Measurements from ENCODE around the gene CABLES1. TPM values are rescaled to one million over a fixed set of nuclear protein-coding genes. Genes with fewer than 3 reads are reported as not detected.

Gene CABLES1
- total and polyA plus RNA-seq, 2 of the 4 experiments (the other 2 are of a cell fraction), result 4.7 to 5.7 TPM

DNA sequence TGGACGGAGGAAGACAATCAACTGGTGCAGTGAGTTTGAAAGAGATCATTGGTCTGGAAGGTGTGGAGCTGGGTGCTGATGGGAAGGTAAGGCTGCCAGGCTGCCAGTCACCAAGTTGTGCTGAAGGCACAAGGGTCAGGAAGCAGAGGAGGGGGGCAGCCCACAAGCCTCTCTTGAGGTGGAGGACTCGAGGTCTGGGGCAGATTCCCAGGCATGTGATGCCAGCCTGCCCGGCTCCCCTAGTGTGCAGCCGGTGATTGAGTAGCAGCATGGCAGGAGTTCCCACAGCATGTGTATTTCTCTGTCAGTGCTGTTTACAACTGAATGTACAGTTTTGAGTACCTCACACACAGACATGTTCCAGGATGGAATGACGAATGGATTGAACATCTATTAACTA lies 99.3 kb downstream of the CABLES1 start:
- Histone ChIP-seq H3K9me3 (ENCODE audit: control insufficient read depth, insufficient read depth, low read length) (no peaks in the 10 kb centered on the region), H3K36me3 (ENCODE audit: control insufficient read depth, insufficient read depth, low read length) (peaks cover 47% of the 10 kb centered on the region), H3K4me1 (ENCODE audit: control insufficient read depth, insufficient read depth, low read length) (peaks cover 16% of the 10 kb centered on the region), H3K27ac (ENCODE audit: insufficient read depth, low read length) (no peak overlapping the region), H2AK9ac (replicated peaks; ENCODE audit: low read depth, low read length, poor library complexity) (no peak overlapping the region), H3K27me3 (ENCODE audit: control insufficient read depth, insufficient read depth, low read length) (no peaks in the 10 kb centered on the region), H4K8ac (ENCODE audit: low read depth in 2 of 2, low read length in 2 of 2) (no peak overlapping the region), H3K79me1 (ENCODE audit: low read depth in 1 of 2, low read length in 2 of 2) (peaks cover 9 to 23% of the 10 kb centered on the region in 2 experiments; a peak in 2 of 4 replicates), H2BK15ac (ENCODE audit: low read depth, low read length) (no peak overlapping the region), H4K5ac (ENCODE audit: low read depth, low read length) (no peak overlapping the region), H3K4me3 (ENCODE audit: insufficient read depth, low read depth, low read length) (no peak overlapping the region), H3K14ac (replicated peaks; ENCODE audit: low read depth, low read length) (no peak overlapping the region), H3K4ac (ENCODE audit: low read depth, low read length) (no peak overlapping the region), H2AK5ac (ENCODE audit: low read depth, low read length) (no peak overlapping the region), H2BK5ac (ENCODE audit: low read depth, low read length, poor library complexity, severe bottlenecking) (no peak overlapping the region), H3K9me1 (ENCODE audit: insufficient read depth, low read length) (peaks cover 23% of the 10 kb centered on the region), H2AFZ (replicated peaks; ENCODE audit: low read length, poor library complexity) (no peak overlapping the region), H2BK120ac (ENCODE audit: low read depth, low read length) (no peak overlapping the region), H3K9ac (ENCODE audit: low read depth, low read length) (no peak overlapping the region), H3K18ac (ENCODE audit: low read depth, low read length) (no peak overlapping the region), H3K4me2 (ENCODE audit: low read depth, low read length) (no peak overlapping the region), H4K20me1 (ENCODE audit: insufficient read depth, low read length) (no peaks in the 10 kb centered on the region), H2BK20ac (ENCODE audit: low read depth, low read length) (no peak overlapping the region), H3K56ac (ENCODE audit: extremely low read depth, insufficient read depth, low read length) (no peak overlapping the region), H4K91ac (ENCODE audit: insufficient read depth, low read depth, low read length) (no peak overlapping the region), H3K23ac (ENCODE audit: low read depth, low read length) (no peak overlapping the region)
- POLR2A ChIA-PET (ENCODE audit: unreplicated experiment), result no interaction called here
- no CpG with 5 or more reads among the region's 5 CpGs for WGBS, 2 experiments (ENCODE audit: extremely low coverage in 2 of 2, insufficient read length in 1 of 2)
- DNase-seq, result no peak
- TF ChIP-seq MXI1 (IDR thresholded peaks at IDR 0.05; ENCODE audit: borderline replicate concordance, low read depth, low read length), result no peak
- TF ChIP-seq NFE2L2 (IDR thresholded peaks at IDR 0.05; ENCODE audit: low read depth, low read length), result no peak
- CTCF ChIA-PET, result interaction anchor here (0.7 kb wide), 1 partner anchor 156 kb away, joined by 3 read pairs; no protein-coding TSS in a partner anchor
- intact Hi-C loops (cut with micrococcal nuclease), result no loop called here
- in situ Hi-C loops (cut with MboI; ENCODE audit: low sequenced_read_pairs), result no loop called here
- no peak for ATAC-seq (ENCODE audit: low read depth)
- dilution Hi-C loops (cut with HindIII; ENCODE audit: low sequenced_read_pairs, unreplicated experiment), result no loop called here
- BruUV-seq (replicated peaks), result no TSS peak
